Trophoblast cell (in vitro differentiated cells and primary cell): Measurements from ENCODE around the gene PTPRE.

Experiments
- DNase-seq, 2 donors: peaks; one replicate each; pipeline ENCODE4 v3.0.0-alpha.2; 2016
- H2AFZ ChIP-seq: 2 replicates; pipeline ENCODE4 v1.6.1; 2013; ENCODE audit warnings: low read length, moderate library complexity, mild to moderate bottlenecking; ENCODE audit not compliant: insufficient read depth, poor library complexity
- H2AK5ac ChIP-seq: 2 replicates; pipeline ENCODE4 v1.6.1; 2013; ENCODE audit warnings: mild to moderate bottlenecking, low read length
- H2BK120ac ChIP-seq: 2 replicates; pipeline ENCODE4 v1.6.1; 2013; ENCODE audit warnings: low read length, mild to moderate bottlenecking, moderate library complexity; ENCODE audit not compliant: insufficient read depth, poor library complexity
- H2BK12ac ChIP-seq: 2 replicates; pipeline ENCODE4 v1.6.1; 2013; ENCODE audit warnings: mild to moderate bottlenecking, low read length, moderate library complexity
- H2BK5ac ChIP-seq: 2 replicates; pipeline ENCODE4 v1.6.1; 2013; ENCODE audit warnings: low read length, low read depth, moderate library complexity, mild to moderate bottlenecking; ENCODE audit not compliant: poor library complexity
- H3K14ac ChIP-seq: 2 replicates; pipeline ENCODE4 v1.6.1; 2013; ENCODE audit warnings: mild to moderate bottlenecking, low read length
- H3K18ac ChIP-seq: 2 replicates; pipeline ENCODE4 v1.6.1; 2013; ENCODE audit warnings: mild to moderate bottlenecking, low read length
- H3K23ac ChIP-seq: 2 replicates; pipeline ENCODE4 v1.6.1; 2013; ENCODE audit warnings: low read length
- H3K27ac ChIP-seq: 2 replicates; pipeline ENCODE4 v1.5.1; 2013; ENCODE audit warnings: low read depth, mild to moderate bottlenecking, inconsistent platforms, low read length, moderate library complexity
- H3K27me3 ChIP-seq: 2 replicates; pipeline ENCODE4 v1.6.1; 2013; ENCODE audit warnings: inconsistent platforms, mild to moderate bottlenecking, low read length, moderate library complexity; ENCODE audit not compliant: insufficient read depth
- H3K36me3 ChIP-seq, 2 experiments: 1 replicate in 1 of 2; 2 replicates in 1 of 2; pipeline ENCODE4 v1.6.1; 2013; ENCODE audit warnings: low read length in 2 of 2, mild to moderate bottlenecking in 2 of 2, moderate library complexity in 1 of 2; ENCODE audit not compliant: insufficient read depth in 2 of 2, control insufficient read depth in 1 of 2
- H3K4ac ChIP-seq: 2 replicates; pipeline ENCODE4 v1.6.1; 2013; ENCODE audit warnings: low read depth, mild to moderate bottlenecking, low read length, moderate library complexity
- H3K4me1 ChIP-seq, 2 experiments: 1 replicate in 1 of 2; 2 replicates in 1 of 2; pipeline ENCODE4 v1.6.1; 2013; ENCODE audit warnings: low read length in 2 of 2, mild to moderate bottlenecking in 2 of 2, moderate library complexity in 1 of 2; ENCODE audit not compliant: insufficient read depth in 2 of 2, control insufficient read depth in 1 of 2
- H3K4me2 ChIP-seq: 2 replicates; pipeline ENCODE4 v1.6.1; 2013; ENCODE audit warnings: inconsistent platforms, mild to moderate bottlenecking, low read length, moderate library complexity
- H3K4me3 ChIP-seq: 2 replicates; pipeline ENCODE4 v1.5.1; 2013; ENCODE audit warnings: mild to moderate bottlenecking, low read depth, low read length, inconsistent platforms
- H3K79me1 ChIP-seq: one replicate; pipeline ENCODE4 v1.6.1; 2013; ENCODE audit warnings: low read length
- H3K79me2 ChIP-seq: 2 replicates; pipeline ENCODE4 v1.6.1; 2013; ENCODE audit warnings: low read length, mild to moderate bottlenecking; ENCODE audit not compliant: control insufficient read depth, insufficient read depth, poor library complexity
- H3K9ac ChIP-seq: 2 replicates; pipeline ENCODE4 v1.6.1; 2013; ENCODE audit warnings: mild to moderate bottlenecking, low read length
- H3K9me3 ChIP-seq: 2 replicates; pipeline ENCODE4 v1.6.1; 2013; ENCODE audit warnings: low read depth, mild to moderate bottlenecking, control low read depth, inconsistent platforms, low read length; ENCODE audit not compliant: insufficient read depth
- H4K12ac ChIP-seq: 2 replicates; pipeline ENCODE4 v1.6.1; 2013; ENCODE audit warnings: low read depth, mild to moderate bottlenecking, low read length, moderate library complexity
- H4K8ac ChIP-seq: 2 replicates; pipeline ENCODE4 v1.6.1; 2013; ENCODE audit warnings: low read depth, mild to moderate bottlenecking, low read length, moderate library complexity
- H4K91ac ChIP-seq: one replicate; pipeline ENCODE4 v1.6.1; 2013; ENCODE audit warnings: low read depth, mild to moderate bottlenecking, low read length, moderate library complexity
- WGBS: extraction: QIAGEN DNeasy Blood & Tissue Kit; methylation state at CpG from one replicate; pipeline ENCODE4 v1.1.7; 2013; ENCODE audit warnings: missing lambda C conversion rate; ENCODE audit not compliant: insufficient read length, insufficient coverage; ENCODE audit errors: extremely low coverage; 5-methylcytosine and 5-hydroxymethylcytosine counted together

The PTPRE gene

DNA sequence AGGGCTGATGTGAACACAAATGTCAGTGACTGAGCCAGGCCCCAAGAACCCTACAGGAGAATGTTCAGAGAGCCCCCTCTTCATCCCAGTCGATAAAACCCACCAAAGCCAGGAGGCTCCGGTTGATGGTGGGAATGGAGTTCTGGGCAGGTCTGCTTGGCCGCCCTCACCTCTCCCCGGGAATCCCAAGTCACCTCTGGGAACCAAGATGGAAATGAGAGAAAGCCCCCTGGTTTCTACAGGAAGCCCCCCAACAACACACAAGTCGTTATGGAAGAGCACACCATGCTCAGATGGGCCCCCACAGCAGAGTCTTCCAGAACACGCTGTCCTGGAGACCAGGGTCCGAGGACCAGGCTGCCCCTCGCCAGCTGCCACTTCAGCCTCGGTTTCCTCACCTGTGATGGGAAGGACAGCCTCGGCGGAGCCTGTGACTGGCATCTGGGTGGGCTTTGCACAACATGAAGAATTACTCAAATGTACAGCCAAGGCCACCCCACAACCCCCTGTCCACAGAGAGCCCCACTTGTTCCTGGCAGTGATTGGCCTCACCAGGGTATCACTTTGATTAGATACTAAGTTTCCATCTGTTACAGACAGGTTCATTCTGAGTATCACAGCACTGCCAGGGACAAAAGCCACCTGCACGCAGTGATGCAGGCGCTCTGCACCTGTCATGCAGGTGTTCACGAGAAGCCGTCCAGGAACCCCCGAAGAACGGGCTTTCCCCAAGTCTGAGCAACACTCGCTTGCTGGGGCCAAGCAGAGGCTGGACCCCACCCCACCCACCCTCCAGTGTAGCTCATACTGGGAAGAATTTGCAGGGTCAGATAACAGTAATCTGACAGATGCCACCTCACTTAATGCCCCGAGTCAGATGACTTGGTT, 161.7 kb downstream of the PTPRE start:
- H4K12ac ChIP-seq, result no peak overlapping the region
- H3K4me2 ChIP-seq, result no peak overlapping the region
- H2BK120ac ChIP-seq, result no peak overlapping the region
- H2AFZ ChIP-seq, result no peak overlapping the region
- no peaks in the 10 kb centered on the region for H3K79me2 ChIP-seq
- no peaks in the 10 kb centered on the region for H3K27me3 ChIP-seq
- H3K79me1 ChIP-seq, result peaks cover 3% of the 10 kb centered on the region
- H3K9ac ChIP-seq, result no peak overlapping the region
- no peak overlapping the region for H4K8ac ChIP-seq
- H3K4me3 ChIP-seq, result no peak overlapping the region
- no peak overlapping the region for H2BK12ac ChIP-seq
- no peak overlapping the region for H2AK5ac ChIP-seq
- no CpG with 5 or more reads among the region's 19 CpGs for WGBS
- H3K18ac ChIP-seq, result no peak overlapping the region
- no peak overlapping the region for H3K14ac ChIP-seq
- no peak overlapping the region for H4K91ac ChIP-seq
- no peak overlapping the region for H3K23ac ChIP-seq
- H2BK5ac ChIP-seq, result no peak overlapping the region
- no peak overlapping the region for H3K27ac ChIP-seq
- no peak overlapping the region for H3K4ac ChIP-seq
- H3K9me3 ChIP-seq, result peaks cover 7% of the 10 kb centered on the region
- H3K4me1 ChIP-seq, result no peaks in the 10 kb centered on the region
- DNase-seq, result no peak
- H3K36me3 ChIP-seq, result peaks cover 51 to 57% of the 10 kb centered on the region in 2 experiments

DNA sequence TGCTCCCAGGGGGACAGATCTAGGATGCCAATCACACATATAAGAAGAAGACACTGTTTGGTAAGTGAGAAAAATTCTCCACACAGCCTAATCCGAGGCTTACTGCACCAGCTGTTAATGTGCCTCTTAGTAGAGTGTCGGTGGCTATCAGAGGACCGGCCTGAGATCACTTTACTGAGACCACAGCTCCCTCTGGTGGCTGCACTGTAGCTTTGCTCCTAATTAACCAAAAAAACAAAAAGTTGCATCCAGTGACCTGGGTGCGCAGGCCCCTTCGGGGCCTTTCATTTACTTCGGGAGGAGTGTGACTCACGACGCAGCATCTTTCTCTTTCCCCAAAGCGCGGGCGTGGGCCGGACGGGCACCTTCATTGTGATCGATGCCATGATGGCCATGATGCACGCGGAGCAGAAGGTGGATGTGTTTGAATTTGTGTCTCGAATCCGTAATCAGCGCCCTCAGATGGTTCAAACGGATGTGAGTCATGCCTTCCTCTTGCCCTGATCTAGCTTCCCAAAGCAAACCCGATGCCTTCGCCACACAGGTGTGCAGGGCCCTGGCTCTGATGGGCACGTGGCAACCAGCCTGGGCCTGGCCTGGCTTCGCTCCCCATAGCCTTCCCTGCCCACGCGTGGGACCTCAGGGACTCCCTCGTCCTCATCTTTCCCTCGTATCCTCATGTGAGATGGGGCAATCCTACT, 162.6 kb downstream of the PTPRE start:
- Histone ChIP-seq H3K27ac (no peak overlapping the region), H2BK5ac (no peak overlapping the region), H4K8ac (no peak overlapping the region), H3K18ac (no peak overlapping the region), H3K4ac (no peak overlapping the region), H3K9ac (no peak overlapping the region), H2BK12ac (no peak overlapping the region), H3K14ac (no peak overlapping the region), H3K79me2 (no peaks in the 10 kb centered on the region), H3K27me3 (no peaks in the 10 kb centered on the region), H3K79me1 (no peaks in the 10 kb centered on the region), H3K23ac (no peak overlapping the region), H3K36me3 (peaks cover 47 to 50% of the 10 kb centered on the region in 2 experiments), H3K4me1 (no peaks in the 10 kb centered on the region), H2AFZ (no peak overlapping the region), H3K4me2 (no peak overlapping the region), H3K9me3 (peaks cover 7% of the 10 kb centered on the region), H2AK5ac (no peak overlapping the region), H3K4me3 (no peak overlapping the region), H2BK120ac (no peak overlapping the region), H4K91ac (no peak overlapping the region), H4K12ac (no peak overlapping the region)
- DNase-seq, result peak; percentile 64 to 80
- WGBS, result no CpG with 5 or more reads among the region's 28 CpGs

DNA sequence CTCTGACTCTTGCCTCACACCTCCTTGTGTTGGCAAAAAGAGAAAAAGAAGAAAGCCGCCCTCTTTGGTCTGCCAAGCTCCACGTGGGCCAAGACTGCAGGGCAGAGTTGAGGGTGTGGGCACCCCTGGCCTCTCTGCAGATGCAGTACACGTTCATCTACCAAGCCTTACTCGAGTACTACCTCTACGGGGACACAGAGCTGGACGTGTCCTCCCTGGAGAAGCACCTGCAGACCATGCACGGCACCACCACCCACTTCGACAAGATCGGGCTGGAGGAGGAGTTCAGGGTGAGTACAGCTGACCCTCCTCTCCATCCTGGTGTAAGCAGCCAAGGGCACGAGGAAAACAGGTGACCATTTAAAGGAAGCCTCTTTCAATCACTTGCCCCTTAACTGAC, 163.3 kb downstream of the PTPRE start:
- Histone ChIP-seq H2BK12ac (no peak overlapping the region), H3K4ac (no peak overlapping the region), H3K79me1 (no peaks in the 10 kb centered on the region), H3K4me3 (no peak overlapping the region), H3K23ac (no peak overlapping the region), H2AFZ (no peak overlapping the region), H4K8ac (no peak overlapping the region), H2BK5ac (no peak overlapping the region), H4K91ac (no peak overlapping the region), H3K9ac (no peak overlapping the region), H2AK5ac (no peak overlapping the region), H4K12ac (no peak overlapping the region), H3K4me2 (no peak overlapping the region), H3K14ac (no peak overlapping the region), H2BK120ac (no peak overlapping the region), H3K18ac (no peak overlapping the region), H3K9me3 (peaks cover 7% of the 10 kb centered on the region), H3K79me2 (no peaks in the 10 kb centered on the region), H3K27me3 (no peaks in the 10 kb centered on the region), H3K36me3 (peaks cover 47 to 50% of the 10 kb centered on the region in 2 experiments), H3K4me1 (no peaks in the 10 kb centered on the region), H3K27ac (no peak overlapping the region)
- no CpG with 5 or more reads among the region's 10 CpGs for WGBS
- DNase-seq, result no peak

DNA sequence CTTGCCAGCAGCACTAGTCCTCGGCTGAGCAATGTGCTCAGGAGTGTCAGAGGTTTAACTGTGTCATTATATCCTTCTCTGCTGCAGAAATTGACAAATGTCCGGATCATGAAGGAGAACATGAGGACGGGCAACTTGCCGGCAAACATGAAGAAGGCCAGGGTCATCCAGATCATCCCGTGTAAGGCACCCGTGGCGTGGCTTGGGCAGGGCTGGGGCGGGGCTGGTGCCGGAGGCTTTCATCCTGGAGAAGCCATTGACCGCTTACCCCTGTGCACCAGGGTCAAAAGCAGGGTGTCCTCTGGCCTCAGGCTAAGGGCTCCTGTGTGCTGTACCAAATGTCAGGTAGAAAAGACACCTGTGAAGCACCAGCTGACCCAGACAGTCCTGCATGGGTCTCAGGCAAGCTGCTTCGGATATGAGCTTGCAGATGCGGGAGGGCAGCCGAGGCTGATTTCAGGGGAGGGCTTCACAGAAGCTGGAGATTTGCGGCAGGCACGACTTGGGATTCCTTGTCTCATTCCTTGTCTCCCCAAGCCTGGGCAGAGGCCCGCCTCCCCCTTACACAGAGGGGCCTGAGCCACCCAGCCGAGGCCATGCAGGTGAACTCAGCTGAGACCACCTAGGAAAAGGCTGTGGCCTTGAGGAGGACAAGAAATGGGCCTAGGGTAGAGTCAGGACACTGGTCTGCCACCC, 164.0 kb downstream of the PTPRE start:
- no peak for DNase-seq
- Histone ChIP-seq H3K23ac (no peak overlapping the region), H2AK5ac (no peak overlapping the region), H3K4me2 (no peak overlapping the region), H3K14ac (no peak overlapping the region), H3K4me1 (no peaks in the 10 kb centered on the region), H3K4ac (no peak overlapping the region), H3K9ac (no peak overlapping the region), H3K79me1 (no peaks in the 10 kb centered on the region), H3K36me3 (peaks cover 45 to 48% of the 10 kb centered on the region in 2 experiments), H3K27ac (no peak overlapping the region), H4K12ac (no peak overlapping the region), H2BK5ac (no peak overlapping the region), H3K9me3 (peaks cover 7% of the 10 kb centered on the region), H4K8ac (no peak overlapping the region), H3K79me2 (no peaks in the 10 kb centered on the region), H2BK120ac (no peak overlapping the region), H2BK12ac (no peak overlapping the region), H3K4me3 (no peak overlapping the region), H2AFZ (no peak overlapping the region), H3K27me3 (no peaks in the 10 kb centered on the region), H4K91ac (no peak overlapping the region), H3K18ac (no peak overlapping the region)
- WGBS, result no CpG with 5 or more reads among the region's 17 CpGs
